Keratinocyte (primary cell): Measurements from ENCODE around the gene INVS. TPM values are rescaled to one million over a fixed set of nuclear protein-coding genes. Genes with fewer than 3 reads are reported as not detected.

Experiments
- DNase-seq: peaks from one replicate; pipeline ENCODE4 v3.0.0-alpha.2; 2011; ENCODE audit warnings: low read depth, missing footprints, low spot score
- FAIRE-seq: peaks from 2 replicates; lab custom pipeline; 2011; peaks lifted over from hg19 to GRCh38; lab: Jason Lieb, UNC
- H2AFZ ChIP-seq: 2 replicates; pipeline ENCODE4 v1.6.0; 2012; ENCODE audit warnings: low read length, control low read depth, inconsistent platforms; ENCODE audit not compliant: control insufficient read depth
- H3K27ac ChIP-seq: 2 replicates; pipeline ENCODE4 v1.5.1; 2011; ENCODE audit warnings: low read length; ENCODE audit not compliant: control insufficient read depth, insufficient read depth
- H3K27me3 ChIP-seq: 3 replicates; pipeline ENCODE4 v1.6.0; 2011; ENCODE audit warnings: low read length; ENCODE audit not compliant: control insufficient read depth, insufficient read depth; ENCODE audit errors: extremely low read depth
- H3K36me3 ChIP-seq, 2 experiments: 2 replicates in 1 of 2; 3 replicates in 1 of 2; pipeline ENCODE4 v1.5.1; 2011; ENCODE audit warnings: low read length in 2 of 2, mild to moderate bottlenecking in 1 of 2; ENCODE audit not compliant: control insufficient read depth in 2 of 2, insufficient read depth in 2 of 2; ENCODE audit errors: extremely low read depth in 1 of 2
- H3K4me1 ChIP-seq: 3 replicates; pipeline ENCODE4 v1.5.1; 2011; ENCODE audit warnings: low read length; ENCODE audit not compliant: control insufficient read depth, insufficient read depth; ENCODE audit errors: extremely low read depth
- H3K4me2 ChIP-seq: 3 replicates; pipeline ENCODE4 v1.6.0; 2011; ENCODE audit warnings: low read depth, low read length; ENCODE audit not compliant: control insufficient read depth, insufficient read depth; ENCODE audit errors: extremely low read depth
- H3K4me3 ChIP-seq, 3 experiments: fragments of 200-600 bp in 1 of 3; sonication (generic) in 1 of 3; 2 replicates in 2 of 3; 3 replicates in 1 of 3; pipeline ENCODE4 v1.5.1; 2011 to 2016; ENCODE audit warnings: low read length in 3 of 3, mild to moderate bottlenecking in 3 of 3, control low read depth in 2 of 3, inconsistent platforms in 1 of 3, low read depth in 1 of 3, mixed read lengths in 1 of 3, mixed run types in 1 of 3, moderate library complexity in 1 of 3; ENCODE audit not compliant: control insufficient read depth in 2 of 3, insufficient read depth in 2 of 3; ENCODE audit errors: extremely low read depth in 1 of 3
- H3K79me2 ChIP-seq: 2 replicates; pipeline ENCODE4 v1.6.0; 2012; ENCODE audit warnings: low read length; ENCODE audit not compliant: control insufficient read depth, insufficient read depth
- H3K9ac ChIP-seq: 3 replicates; pipeline ENCODE4 v1.6.0; 2011; ENCODE audit warnings: low read length; ENCODE audit not compliant: control insufficient read depth, insufficient read depth; ENCODE audit errors: extremely low read depth
- H3K9me1 ChIP-seq: 3 replicates; pipeline ENCODE4 v1.6.0; 2011; ENCODE audit warnings: low read length; ENCODE audit not compliant: control insufficient read depth, insufficient read depth; ENCODE audit errors: extremely low read depth
- H3K9me3 ChIP-seq: 2 replicates; pipeline ENCODE4 v1.5.1; 2012; ENCODE audit warnings: low read depth, low read length; ENCODE audit not compliant: control insufficient read depth
- H4K20me1 ChIP-seq: 3 replicates; pipeline ENCODE4 v1.6.0; 2011; ENCODE audit warnings: low read length; ENCODE audit not compliant: control insufficient read depth, insufficient read depth; ENCODE audit errors: extremely low read depth
- EZH2 ChIP-seq: IDR thresholded peaks from one replicate; pipeline ENCODE4 v1.6.1; 2012; ENCODE audit warnings: inconsistent platforms, mild to moderate bottlenecking, low read length, moderate library complexity
- dilution Hi-C: fragments of 300-500 bp; cut with MboI; formaldehyde crosslinking; loops from one replicate; pipeline ENCODE4 v1.7.0; 2020; ENCODE audit warnings: low sequenced_read_pairs; ENCODE audit not compliant: extremely low pct_ligation_motif_present
- polyA plus RNA-seq, 5 experiments: library from polyadenylated mRNA; depleted of rRNA in 3 of 5; stranded (reverse) in 3 of 5; stranded (forward) in 1 of 5; unstranded in 1 of 5; fragments of >200 nt; gene quantifications; 1 replicate in 1 of 5; 2 replicates in 3 of 5; 3 replicates in 1 of 5; pipeline versions ENCODE4 v1.2.1 to v1.2.3, GENCODE V29; 2011 to 2012; ENCODE audit warnings: missing spikeins in 2 of 5, low read depth in 1 of 5, low replicate concordance in 1 of 5
- TF ChIP-seq, protein P1 (sequence below), 3 experiments: IDR thresholded peaks in 1 of 3; conservative IDR thresholded peaks in 1 of 3; optimal IDR thresholded peaks in 1 of 3; 2 replicates in 2 of 3; 3 replicates in 1 of 3; pipeline versions ENCODE3 to v1.5.1; 2011; ENCODE audit warnings: low read length in 3 of 3, mild to moderate bottlenecking in 3 of 3, moderate library complexity in 2 of 3, control low read depth in 1 of 3, inconsistent platforms in 1 of 3; ENCODE audit not compliant: insufficient read depth in 2 of 3; ENCODE audit errors: extremely low read depth in 1 of 3

INVS gene
- polyA plus RNA-seq, 1 donor (not counting 4 experiments of a cell fraction or from before 2014, with no cell fraction given): 21.1 TPM

DNA sequence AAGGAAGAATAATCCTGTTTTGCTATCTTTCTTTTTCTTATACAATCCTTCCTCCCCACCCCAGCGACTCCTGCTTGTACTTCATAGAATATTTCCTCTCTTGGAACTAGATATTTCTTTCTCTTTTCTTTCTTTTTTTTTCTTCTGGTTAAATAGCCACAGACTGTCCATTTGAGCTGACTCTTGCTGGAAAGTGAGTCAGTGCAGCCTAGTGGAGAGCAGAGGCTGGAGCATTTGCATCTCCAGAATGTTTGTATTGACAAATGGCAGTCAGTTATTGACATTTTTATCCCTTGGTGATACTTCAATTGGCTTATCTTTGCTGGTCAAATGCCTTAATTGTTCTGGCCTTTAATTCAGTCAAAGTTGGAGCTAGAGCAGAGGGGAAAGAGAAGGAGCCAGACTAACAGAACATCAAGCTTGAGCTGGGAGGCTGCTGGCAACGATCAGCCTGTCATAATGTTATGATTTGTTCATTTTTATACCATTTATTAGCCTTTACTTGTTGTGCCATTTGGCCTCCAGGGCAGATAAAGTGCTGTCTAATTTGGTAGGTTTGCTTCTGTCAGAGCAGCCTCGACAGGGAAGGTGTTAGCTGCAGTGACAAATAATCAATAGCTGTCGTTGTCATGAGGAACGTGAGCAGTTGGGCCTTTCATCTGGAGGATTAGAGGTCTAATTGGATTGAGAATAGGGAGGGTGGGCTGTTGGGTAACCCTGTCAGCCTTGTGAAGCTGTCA, 69.0 kb downstream of the INVS start:
- H3K9me3 ChIP-seq: no peaks in the 10 kb centered on the region
- no peak overlapping the region for H3K27ac ChIP-seq
- no peaks in the 10 kb centered on the region for H3K36me3 ChIP-seq
- FAIRE-seq: no peak
- dilution Hi-C loops: no loop called here
- H3K9me1 ChIP-seq: no peaks in the 10 kb centered on the region
- TF ChIP-seq, protein P1, sequence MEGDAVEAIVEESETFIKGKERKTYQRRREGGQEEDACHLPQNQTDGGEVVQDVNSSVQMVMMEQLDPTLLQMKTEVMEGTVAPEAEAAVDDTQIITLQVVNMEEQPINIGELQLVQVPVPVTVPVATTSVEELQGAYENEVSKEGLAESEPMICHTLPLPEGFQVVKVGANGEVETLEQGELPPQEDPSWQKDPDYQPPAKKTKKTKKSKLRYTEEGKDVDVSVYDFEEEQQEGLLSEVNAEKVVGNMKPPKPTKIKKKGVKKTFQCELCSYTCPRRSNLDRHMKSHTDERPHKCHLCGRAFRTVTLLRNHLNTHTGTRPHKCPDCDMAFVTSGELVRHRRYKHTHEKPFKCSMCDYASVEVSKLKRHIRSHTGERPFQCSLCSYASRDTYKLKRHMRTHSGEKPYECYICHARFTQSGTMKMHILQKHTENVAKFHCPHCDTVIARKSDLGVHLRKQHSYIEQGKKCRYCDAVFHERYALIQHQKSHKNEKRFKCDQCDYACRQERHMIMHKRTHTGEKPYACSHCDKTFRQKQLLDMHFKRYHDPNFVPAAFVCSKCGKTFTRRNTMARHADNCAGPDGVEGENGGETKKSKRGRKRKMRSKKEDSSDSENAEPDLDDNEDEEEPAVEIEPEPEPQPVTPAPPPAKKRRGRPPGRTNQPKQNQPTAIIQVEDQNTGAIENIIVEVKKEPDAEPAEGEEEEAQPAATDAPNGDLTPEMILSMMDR (optimal IDR thresholded peaks at IDR 0.05 in 1 of 3, IDR thresholded peaks at IDR 0.05 in 1 of 3, conservative IDR thresholded peaks at IDR 0.05 in 1 of 3; ENCODE audit: extremely low read depth in 1 of 3, insufficient read depth in 2 of 3, low read length in 3 of 3): peak in 2 of 3 experiments; percentile 8 to 29
- TF ChIP-seq EZH2: no peak
- H3K4me3 ChIP-seq: no peak overlapping the region
- H3K9ac ChIP-seq: no peak overlapping the region
- no peak overlapping the region for H3K4me2 ChIP-seq
- H2AFZ ChIP-seq: no peak overlapping the region
- H3K4me1 ChIP-seq: no peaks in the 10 kb centered on the region
- H4K20me1 ChIP-seq: no peaks in the 10 kb centered on the region
- H3K27me3 ChIP-seq: no peaks in the 10 kb centered on the region
- no peak for DNase-seq
- H3K79me2 ChIP-seq: no peaks in the 10 kb centered on the region

DNA sequence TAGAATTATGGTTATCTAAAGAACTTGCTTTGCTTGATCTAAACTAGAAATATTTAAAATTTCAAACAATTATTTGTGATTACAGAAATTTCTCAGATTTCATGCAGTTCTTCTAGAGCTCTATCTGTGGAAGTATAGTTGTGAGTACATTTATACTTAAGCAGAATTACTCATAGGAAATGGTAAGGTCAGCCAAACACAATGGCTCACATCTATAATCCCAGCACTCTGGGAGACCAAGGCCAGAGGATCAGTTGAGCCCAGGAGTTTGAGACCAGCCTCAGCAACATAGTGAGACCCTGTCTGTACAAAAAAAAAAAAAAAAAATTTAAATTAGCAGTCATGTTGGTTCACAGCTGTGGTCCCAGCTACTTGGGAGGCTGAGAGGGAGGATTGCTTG, 71.0 kb downstream of the INVS start:
- Histone ChIP-seq H3K27ac (no peak overlapping the region), H3K79me2 (no peaks in the 10 kb centered on the region), H3K4me1 (no peaks in the 10 kb centered on the region), H4K20me1 (no peaks in the 10 kb centered on the region), H3K36me3 (no peaks in the 10 kb centered on the region), H3K4me2 (no peak overlapping the region), H3K4me3 (no peak overlapping the region), H3K9me3 (no peaks in the 10 kb centered on the region), H3K9me1 (no peaks in the 10 kb centered on the region), H3K27me3 (no peaks in the 10 kb centered on the region), H2AFZ (no peak overlapping the region), H3K9ac (no peak overlapping the region)
- FAIRE-seq (no peak), DNase-seq (no peak)
- dilution Hi-C loops: no loop called here
- TF ChIP-seq, protein P1 (optimal IDR thresholded peaks at IDR 0.05 in 1 of 3, IDR thresholded peaks at IDR 0.05 in 1 of 3, conservative IDR thresholded peaks at IDR 0.05 in 1 of 3; ENCODE audit: extremely low read depth in 1 of 3, insufficient read depth in 2 of 3, low read length in 3 of 3): no peak
- no peak for TF ChIP-seq EZH2
